Measurements from ENCODE around the gene DSTN. TPM values are rescaled to one million over a fixed set of nuclear protein-coding genes. Genes with fewer than 3 reads are reported as not detected.

DSTN gene
- total RNA-seq, 1 donor from 2014 or later: 463 TPM

DNA sequence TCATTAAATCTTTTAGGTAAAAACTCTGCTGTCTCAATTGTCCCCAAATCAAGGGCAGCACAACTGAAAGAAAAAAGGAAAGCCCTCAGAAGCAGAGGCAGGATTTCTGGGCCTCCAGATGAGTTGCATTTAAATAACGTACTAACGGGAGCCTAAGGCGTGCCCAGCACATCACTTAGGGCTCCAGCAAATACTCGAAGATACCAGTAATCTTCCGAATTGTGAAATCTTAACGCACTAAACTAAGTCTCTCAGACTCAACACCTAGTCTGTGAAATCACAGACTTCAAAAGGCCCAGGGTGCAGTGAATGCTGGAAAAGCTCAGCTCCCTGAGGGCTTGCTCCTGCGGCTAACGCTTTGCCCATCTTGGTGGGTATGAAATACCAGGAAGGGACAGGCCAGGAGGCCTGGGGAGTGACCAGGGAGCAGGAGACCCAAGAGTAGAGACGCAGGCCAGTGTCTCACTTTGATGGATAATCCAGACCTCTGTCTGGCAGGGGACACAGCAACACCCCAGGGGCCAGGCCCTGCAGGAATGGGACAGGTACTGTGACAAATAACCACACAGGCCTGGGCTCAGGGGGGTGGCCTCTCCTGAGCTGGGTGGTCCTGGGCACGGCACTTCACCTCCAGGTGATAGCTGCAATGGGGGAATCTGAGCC is 75.8 kb downstream of the DSTN start:
- ATAC-seq: no peak
- TF ChIP-seq, protein P1, sequence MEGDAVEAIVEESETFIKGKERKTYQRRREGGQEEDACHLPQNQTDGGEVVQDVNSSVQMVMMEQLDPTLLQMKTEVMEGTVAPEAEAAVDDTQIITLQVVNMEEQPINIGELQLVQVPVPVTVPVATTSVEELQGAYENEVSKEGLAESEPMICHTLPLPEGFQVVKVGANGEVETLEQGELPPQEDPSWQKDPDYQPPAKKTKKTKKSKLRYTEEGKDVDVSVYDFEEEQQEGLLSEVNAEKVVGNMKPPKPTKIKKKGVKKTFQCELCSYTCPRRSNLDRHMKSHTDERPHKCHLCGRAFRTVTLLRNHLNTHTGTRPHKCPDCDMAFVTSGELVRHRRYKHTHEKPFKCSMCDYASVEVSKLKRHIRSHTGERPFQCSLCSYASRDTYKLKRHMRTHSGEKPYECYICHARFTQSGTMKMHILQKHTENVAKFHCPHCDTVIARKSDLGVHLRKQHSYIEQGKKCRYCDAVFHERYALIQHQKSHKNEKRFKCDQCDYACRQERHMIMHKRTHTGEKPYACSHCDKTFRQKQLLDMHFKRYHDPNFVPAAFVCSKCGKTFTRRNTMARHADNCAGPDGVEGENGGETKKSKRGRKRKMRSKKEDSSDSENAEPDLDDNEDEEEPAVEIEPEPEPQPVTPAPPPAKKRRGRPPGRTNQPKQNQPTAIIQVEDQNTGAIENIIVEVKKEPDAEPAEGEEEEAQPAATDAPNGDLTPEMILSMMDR (IDR thresholded peaks at IDR 0.05): no peak
- Histone ChIP-seq H3K4me3 (no peak overlapping the region), H3K36me3 (peaks cover 24% of the 10 kb centered on the region), H3K27me3 (no peaks in the 10 kb centered on the region), H3K9me3 (no peaks in the 10 kb centered on the region), H3K27ac (no peak overlapping the region), H3K4me1 (peaks cover 40% of the 10 kb centered on the region)
- intact Hi-C loops (cut with DNase I): no loop called here
- peak; percentile 52 for DNase-seq

DNA sequence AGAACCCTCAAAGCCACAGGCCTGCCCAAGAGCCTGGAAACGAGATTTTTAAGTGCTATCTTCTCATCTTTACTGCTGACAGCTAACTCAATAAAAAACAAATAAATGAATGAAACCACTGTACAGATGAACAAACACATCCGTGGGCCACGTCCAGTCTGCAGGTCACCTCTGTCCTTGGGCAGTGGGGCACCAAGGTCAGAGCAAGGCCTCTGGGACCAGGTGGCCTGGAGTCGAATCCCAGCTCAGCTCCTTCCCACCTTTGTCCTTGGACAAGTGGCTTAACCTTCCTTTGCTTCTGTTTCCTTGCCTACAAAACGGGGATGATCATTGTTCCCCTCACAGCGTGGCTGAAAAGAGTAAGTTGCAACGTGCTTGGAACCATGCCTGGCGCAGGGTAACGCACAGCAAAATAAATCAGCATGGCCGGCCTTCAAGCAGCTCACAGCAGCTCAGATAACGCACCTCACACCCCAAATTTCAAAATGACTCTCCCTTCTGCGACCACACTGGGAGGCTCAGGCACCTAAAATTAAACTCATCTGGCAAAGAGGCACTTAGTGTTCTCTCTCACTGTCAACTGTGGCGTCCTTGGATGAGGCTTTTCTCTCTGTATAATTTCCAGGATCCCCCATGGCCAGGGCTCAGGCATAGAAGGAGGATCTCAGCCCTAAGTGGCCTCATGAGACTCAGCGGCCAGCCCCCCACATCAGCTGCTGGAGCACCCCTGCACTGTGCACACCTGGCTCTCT is 76.5 kb downstream of the DSTN start:
- Histone ChIP-seq H3K4me3 (no peak overlapping the region), H3K4me1 (peaks cover 48% of the 10 kb centered on the region), H3K27ac (no peak overlapping the region), H3K36me3 (peaks cover 17% of the 10 kb centered on the region), H3K9me3 (no peaks in the 10 kb centered on the region), H3K27me3 (no peaks in the 10 kb centered on the region)
- intact Hi-C loops (cut with DNase I): no loop called here
- peak; percentile 58 for DNase-seq
- TF ChIP-seq, protein P1 (IDR thresholded peaks at IDR 0.05): no peak
- no peak for ATAC-seq

DNA sequence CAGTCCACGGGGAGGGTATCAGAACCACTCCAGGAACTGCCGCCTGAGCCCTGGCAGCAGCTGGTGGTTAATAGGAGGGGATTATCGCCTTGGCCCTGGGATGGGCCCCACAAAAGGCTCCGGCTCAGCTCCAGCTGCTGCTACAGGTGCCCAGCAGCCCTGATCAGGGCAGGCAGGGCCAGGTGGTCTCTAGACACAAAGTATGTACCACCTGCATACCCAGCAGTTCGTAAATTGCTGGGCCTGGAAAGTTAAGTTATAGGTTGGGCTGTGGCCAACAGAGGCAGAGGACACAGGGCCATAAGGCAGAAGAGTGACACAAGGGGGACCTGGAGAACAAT is 77.1 kb downstream of the DSTN start:
- Histone ChIP-seq H3K9me3 (no peaks in the 10 kb centered on the region), H3K27me3 (no peaks in the 10 kb centered on the region), H3K4me1 (peaks cover 53% of the 10 kb centered on the region), H3K4me3 (no peak overlapping the region), H3K36me3 (peaks cover 12% of the 10 kb centered on the region), H3K27ac (no peak overlapping the region)
- TF ChIP-seq, protein P1 (IDR thresholded peaks at IDR 0.05): no peak
- intact Hi-C loops (cut with DNase I): no loop called here
- ATAC-seq: no peak
- peak; percentile 39 for DNase-seq

DNA sequence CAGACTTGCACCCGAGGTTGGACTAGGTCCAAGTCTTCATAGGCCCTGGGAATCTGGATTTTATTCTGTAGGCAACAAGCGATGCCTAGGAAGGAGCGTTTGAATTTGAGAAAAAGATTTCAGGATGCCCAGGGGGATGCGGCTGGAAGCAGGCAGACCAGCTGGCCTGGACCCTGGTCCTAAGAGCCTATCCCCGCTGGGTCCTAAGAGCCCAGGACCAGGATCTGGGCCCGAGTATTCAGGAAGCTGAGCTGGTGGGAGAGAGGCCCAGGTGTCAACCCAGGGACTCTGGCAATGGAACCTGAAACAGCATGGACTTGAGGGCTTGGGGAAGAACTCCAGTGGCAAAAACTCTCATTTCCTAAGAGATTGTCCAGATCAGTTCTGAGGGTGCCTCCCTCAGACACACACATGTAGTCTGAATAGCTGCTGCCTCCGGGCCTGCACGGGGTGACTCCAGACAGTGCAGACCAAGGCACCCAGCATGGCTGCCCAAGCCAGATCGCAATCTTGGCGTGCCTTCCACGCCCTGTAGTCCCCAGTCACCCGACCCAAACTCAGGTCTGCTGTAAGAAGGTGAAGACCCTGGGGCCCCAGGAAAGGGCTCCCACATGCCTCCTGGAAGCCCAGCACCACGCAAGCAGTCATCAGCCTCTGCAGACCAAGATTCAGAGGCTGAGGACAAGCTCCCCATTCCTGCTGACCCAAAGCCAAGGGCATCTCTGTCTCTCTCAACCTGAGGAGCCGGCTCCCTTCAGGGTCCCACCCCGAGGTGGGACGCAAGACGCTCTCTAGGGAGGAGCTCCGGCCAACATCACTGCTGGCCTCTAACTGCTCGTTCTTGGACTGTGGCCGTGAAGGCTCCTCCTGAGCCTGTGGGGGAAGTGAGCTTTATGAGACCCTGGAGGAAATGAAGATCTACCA is 77.8 kb downstream of the DSTN start:
- Histone ChIP-seq H3K36me3 (peaks cover 4% of the 10 kb centered on the region), H3K27ac (peak overlapping the region; percentile 53), H3K9me3 (no peaks in the 10 kb centered on the region), H3K4me3 (no peak overlapping the region), H3K4me1 (peaks cover 60% of the 10 kb centered on the region), H3K27me3 (no peaks in the 10 kb centered on the region)
- intact Hi-C loops (cut with DNase I): no loop called here
- DNase-seq (peak; percentile 51), ATAC-seq (no peak)
- TF ChIP-seq, protein P1 (IDR thresholded peaks at IDR 0.05): no peak

DNA sequence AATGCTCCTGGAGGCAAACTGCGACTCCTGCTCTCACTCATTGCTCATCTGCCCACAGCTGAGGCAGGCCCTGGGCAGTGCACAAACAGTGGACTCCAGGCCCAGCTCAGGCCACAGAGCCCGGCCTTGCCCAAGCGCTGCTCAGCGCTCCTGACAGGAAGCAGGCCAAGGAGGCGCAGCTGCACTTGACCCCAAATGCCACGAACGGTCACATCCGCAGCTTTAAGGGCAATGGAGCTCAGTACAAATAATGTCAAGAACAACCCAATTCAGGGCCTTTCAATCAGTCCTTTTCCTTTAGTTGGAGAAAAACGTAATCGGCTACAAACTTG is 78.4 kb downstream of the DSTN start:
- Histone ChIP-seq H3K4me3 (no peak overlapping the region), H3K27me3 (no peaks in the 10 kb centered on the region), H3K9me3 (no peaks in the 10 kb centered on the region), H3K4me1 (peaks cover 65% of the 10 kb centered on the region), H3K27ac (peak overlapping the region; percentile 53), H3K36me3 (peaks cover under 1% of the 10 kb centered on the region)
- intact Hi-C loops (cut with DNase I): no loop called here
- DNase-seq: peak; percentile 85
- TF ChIP-seq, protein P1 (IDR thresholded peaks at IDR 0.05): no peak
- ATAC-seq: peak; percentile 81

Data from upper lobe of right lung (tissue), 1 donor.